Panc1 (cell line): Measurements from ENCODE around the gene SIGLEC5. TPM values are rescaled to one million over a fixed set of nuclear protein-coding genes. Genes with fewer than 3 reads are reported as not detected.
"Not testable (repeated sequence)": the region's sequence is repeated elsewhere in the genome, so short reads cannot be mapped to it uniquely, and the experiment has no call there.

Experiments
- ATAC-seq: fragments of 200-7000 bp; cut with Tn5 transposase; 2 replicates; pipeline ENCODE4 v1.9.1; 2020; ENCODE audit warnings: mild to moderate bottlenecking, moderate library complexity
- Bru-seq: library from RNA; stranded (reverse); fragments of 400-500 nt; gene quantifications from one replicate; lab custom pipeline; 2021; lab: Mats Ljungman, UMichigan
- BruChase-seq, 2 experiments: library from RNA; stranded (reverse); fragments of 400-500 nt; gene quantifications; one replicate each; lab custom pipeline; 2021; lab: Mats Ljungman, UMichigan
- BruUV-seq: library from RNA; stranded (reverse); fragments of 400-500 nt; replicated peaks from 2 replicates; lab custom pipeline; 2021; lab: Mats Ljungman, UMichigan
- CTCF ChIA-PET: fragments of 300-600 bp; sonication (Branson Sonifier 250); formaldehyde crosslinking; loops from one replicate; lab custom pipeline; 2022; ENCODE audit warnings: antibody characterized with exemption; lab: Charles Lee
- POLR2A ChIA-PET: fragments of 300-600 bp; sonication (Branson Sonifier 250); formaldehyde crosslinking; loops from one replicate; lab custom pipeline; 2022; ENCODE audit warnings: antibody characterized with exemption; lab: Charles Lee
- DNase-seq: peaks from one replicate; pipeline ENCODE4 v3.0.0-alpha.2; 2010; ENCODE audit warnings: low read depth, low spot score
- H3K27ac ChIP-seq: 2 replicates; pipeline ENCODE4 v1.5.1; 2011; ENCODE audit warnings: mild to moderate bottlenecking, low read length, inconsistent platforms
- H3K27me3 ChIP-seq: fragments of 200-500 bp; sonication (Bioruptor generic); 2 replicates; pipeline ENCODE4 v1.6.0; 2014; ENCODE audit warnings: low read length, inconsistent platforms; ENCODE audit not compliant: control insufficient read depth, insufficient read depth
- H3K36me3 ChIP-seq: fragments of 200-500 bp; sonication (Bioruptor generic); 2 replicates; pipeline ENCODE4 v1.5.1; 2014; ENCODE audit warnings: inconsistent platforms, mild to moderate bottlenecking, low read length, moderate library complexity; ENCODE audit not compliant: control insufficient read depth, insufficient read depth
- H3K4me1 ChIP-seq: 2 replicates; pipeline ENCODE4 v1.5.1; 2011; ENCODE audit warnings: inconsistent platforms, mild to moderate bottlenecking, low read length, moderate library complexity; ENCODE audit not compliant: control insufficient read depth, insufficient read depth
- H3K4me3 ChIP-seq, 2 experiments: 2 replicates each; pipeline ENCODE4 v1.5.1; 2011 to 2012; ENCODE audit warnings: low read depth in 2 of 2, low read length in 2 of 2, mild to moderate bottlenecking in 2 of 2, inconsistent platforms in 1 of 2, moderate library complexity in 1 of 2
- H3K9me3 ChIP-seq: fragments of 200-500 bp; sonication (Bioruptor generic); 2 replicates; pipeline ENCODE4 v1.5.1; 2014; ENCODE audit warnings: low read depth, mild to moderate bottlenecking, inconsistent platforms, low read length, moderate library complexity; ENCODE audit not compliant: control insufficient read depth, insufficient read depth
- POLR2AphosphoS5 ChIP-seq: IDR thresholded peaks from 2 replicates; pipeline ENCODE4 v1.6.1; 2012; ENCODE audit warnings: mild to moderate bottlenecking, low read depth, low read length, moderate library complexity
- SIN3A ChIP-seq: IDR thresholded peaks from 2 replicates; pipeline ENCODE4 v1.6.1; 2012; ENCODE audit warnings: low read depth, mild to moderate bottlenecking, low read length, moderate library complexity, borderline replicate concordance; ENCODE audit not compliant: insufficient read depth
- TCF7L2 ChIP-seq: IDR thresholded peaks from 2 replicates; pipeline ENCODE4 v1.6.1; 2011; ENCODE audit warnings: mild to moderate bottlenecking, low read depth, low read length, inconsistent platforms
- in situ Hi-C: cut with HindIII; loops from 2 replicates; pipeline ENCODE4 v1.10.0; 2016; ENCODE audit warnings: low sequenced_read_pairs, low pct_unique_long_range_greater_than_20kb
- intact Hi-C: fragments of 100-400 bp; cut with micrococcal nuclease; formaldehyde crosslinking; loops from one replicate; pipeline ENCODE4 v1.10.0; 2022; ENCODE audit not compliant: unreplicated experiment
- long read RNA-seq: library from polyadenylated mRNA; unstranded; transcript quantifications from one replicate; pipeline ENCODE4 v2.0.0, GENCODE V29; 2021; ENCODE audit not compliant: unreplicated experiment
- polyA plus RNA-seq: library from polyadenylated mRNA; unstranded; fragments of >200 nt; gene quantifications from one replicate; pipeline ENCODE4 v1.2.1, GENCODE V29; 2012; ENCODE audit warnings: missing spikeins; ENCODE audit not compliant: insufficient read length
- total RNA-seq: library from RNA; stranded (reverse); gene quantifications from one replicate; pipeline ENCODE4 v1.2.1, GENCODE V29; 2021; ENCODE audit not compliant: unreplicated experiment
- TF ChIP-seq, protein P1 (sequence below), 2 experiments: IDR thresholded peaks; 2 replicates each; pipeline ENCODE4 v1.6.1; 2011 to 2012; ENCODE audit warnings: low read depth in 2 of 2, control low read depth in 1 of 2, low read length in 1 of 2, mild to moderate bottlenecking in 1 of 2, moderate library complexity in 1 of 2; ENCODE audit not compliant: insufficient read depth in 1 of 2
- TF ChIP-seq, protein P2 (sequence below): fragments of 450-650 bp; IDR thresholded peaks from 2 replicates; pipeline ENCODE4 v1.5.1; 2017; ENCODE audit warnings: mild to moderate bottlenecking

The SIGLEC5 gene, protein sequence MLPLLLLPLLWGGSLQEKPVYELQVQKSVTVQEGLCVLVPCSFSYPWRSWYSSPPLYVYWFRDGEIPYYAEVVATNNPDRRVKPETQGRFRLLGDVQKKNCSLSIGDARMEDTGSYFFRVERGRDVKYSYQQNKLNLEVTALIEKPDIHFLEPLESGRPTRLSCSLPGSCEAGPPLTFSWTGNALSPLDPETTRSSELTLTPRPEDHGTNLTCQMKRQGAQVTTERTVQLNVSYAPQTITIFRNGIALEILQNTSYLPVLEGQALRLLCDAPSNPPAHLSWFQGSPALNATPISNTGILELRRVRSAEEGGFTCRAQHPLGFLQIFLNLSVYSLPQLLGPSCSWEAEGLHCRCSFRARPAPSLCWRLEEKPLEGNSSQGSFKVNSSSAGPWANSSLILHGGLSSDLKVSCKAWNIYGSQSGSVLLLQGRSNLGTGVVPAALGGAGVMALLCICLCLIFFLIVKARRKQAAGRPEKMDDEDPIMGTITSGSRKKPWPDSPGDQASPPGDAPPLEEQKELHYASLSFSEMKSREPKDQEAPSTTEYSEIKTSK
- total RNA-seq: not detected
- not detected for polyA plus RNA-seq
- not detected for Bru-seq, nascent RNA
- BruChase-seq, experiment 1, labeled RNA remaining after a 2-hour chase: not detected
- BruChase-seq, experiment 2, labeled RNA remaining after a 6-hour chase: not detected
- long read RNA-seq: 0 reads

DNA sequence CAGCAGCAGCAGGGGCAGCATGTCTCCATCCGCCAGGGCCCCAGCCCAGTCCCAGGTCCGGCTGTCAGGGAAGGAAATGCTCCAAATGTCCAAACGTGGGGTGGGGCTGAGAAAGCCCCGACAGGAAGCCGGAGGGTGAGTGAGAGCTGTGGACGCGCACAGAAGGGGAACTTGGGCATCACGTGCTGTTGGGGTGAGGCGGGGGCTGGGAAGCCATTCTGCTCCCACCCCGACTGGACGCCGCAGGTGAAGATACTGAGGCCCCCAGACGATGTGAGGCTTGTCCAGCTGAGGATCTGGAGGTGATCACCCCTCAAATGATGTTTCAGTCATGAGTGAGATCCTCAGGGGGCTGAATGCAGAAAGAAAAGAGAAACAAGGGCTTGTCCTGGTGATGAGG lies at the start of gene SIGLEC5:
Gene SIGLEC5 (minus strand): TSS at position 87 of the 400 bp plus-strand sequence. CDS start 66 bp downstream, at position 21.
- H3K36me3 ChIP-seq, in situ Hi-C loops, H3K9me3 ChIP-seq, POLR2A ChIA-PET, ATAC-seq, H3K27ac ChIP-seq, DNase-seq, H3K4me1 ChIP-seq, H3K4me3 ChIP-seq, intact Hi-C loops, BruUV-seq, H3K27me3 ChIP-seq, CTCF ChIA-PET: not testable (repeated sequence)

DNA sequence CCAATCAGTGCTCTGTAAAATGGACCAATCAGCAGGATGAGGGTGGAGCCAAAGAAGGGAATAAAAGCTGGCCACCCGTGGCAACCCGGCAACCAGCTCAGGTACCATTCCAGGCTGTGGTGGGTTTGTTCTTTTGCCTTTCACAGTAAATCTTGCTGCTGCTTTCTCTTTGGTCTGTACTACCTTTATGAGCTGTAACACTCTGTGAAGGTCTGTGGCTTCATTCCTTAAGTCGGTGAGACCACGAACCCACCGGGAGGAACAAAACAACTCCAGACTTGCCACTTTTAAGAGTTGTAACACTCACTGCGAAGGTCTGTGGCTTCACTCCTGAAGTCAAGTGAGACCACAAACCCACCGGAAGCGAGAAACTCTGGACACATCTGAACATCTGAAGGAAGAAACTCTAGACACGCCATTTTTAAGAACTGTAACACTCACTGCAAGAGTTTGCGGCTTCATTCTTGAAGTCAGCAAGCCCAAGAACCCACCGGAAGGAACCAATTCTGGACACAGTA lies 46.4 kb upstream of the SIGLEC5 start:
- ChIA-PET POLR2A (no interaction called here), CTCF (interaction anchor here (0.6 kb wide), 1 partner anchor 201 kb away, joined by 8 read pairs; no protein-coding TSS in a partner anchor)
- TF ChIP-seq, protein P1, sequence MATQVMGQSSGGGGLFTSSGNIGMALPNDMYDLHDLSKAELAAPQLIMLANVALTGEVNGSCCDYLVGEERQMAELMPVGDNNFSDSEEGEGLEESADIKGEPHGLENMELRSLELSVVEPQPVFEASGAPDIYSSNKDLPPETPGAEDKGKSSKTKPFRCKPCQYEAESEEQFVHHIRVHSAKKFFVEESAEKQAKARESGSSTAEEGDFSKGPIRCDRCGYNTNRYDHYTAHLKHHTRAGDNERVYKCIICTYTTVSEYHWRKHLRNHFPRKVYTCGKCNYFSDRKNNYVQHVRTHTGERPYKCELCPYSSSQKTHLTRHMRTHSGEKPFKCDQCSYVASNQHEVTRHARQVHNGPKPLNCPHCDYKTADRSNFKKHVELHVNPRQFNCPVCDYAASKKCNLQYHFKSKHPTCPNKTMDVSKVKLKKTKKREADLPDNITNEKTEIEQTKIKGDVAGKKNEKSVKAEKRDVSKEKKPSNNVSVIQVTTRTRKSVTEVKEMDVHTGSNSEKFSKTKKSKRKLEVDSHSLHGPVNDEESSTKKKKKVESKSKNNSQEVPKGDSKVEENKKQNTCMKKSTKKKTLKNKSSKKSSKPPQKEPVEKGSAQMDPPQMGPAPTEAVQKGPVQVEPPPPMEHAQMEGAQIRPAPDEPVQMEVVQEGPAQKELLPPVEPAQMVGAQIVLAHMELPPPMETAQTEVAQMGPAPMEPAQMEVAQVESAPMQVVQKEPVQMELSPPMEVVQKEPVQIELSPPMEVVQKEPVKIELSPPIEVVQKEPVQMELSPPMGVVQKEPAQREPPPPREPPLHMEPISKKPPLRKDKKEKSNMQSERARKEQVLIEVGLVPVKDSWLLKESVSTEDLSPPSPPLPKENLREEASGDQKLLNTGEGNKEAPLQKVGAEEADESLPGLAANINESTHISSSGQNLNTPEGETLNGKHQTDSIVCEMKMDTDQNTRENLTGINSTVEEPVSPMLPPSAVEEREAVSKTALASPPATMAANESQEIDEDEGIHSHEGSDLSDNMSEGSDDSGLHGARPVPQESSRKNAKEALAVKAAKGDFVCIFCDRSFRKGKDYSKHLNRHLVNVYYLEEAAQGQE (IDR thresholded peaks at IDR 0.05; ENCODE audit: insufficient read depth in 1 of 2, low read depth in 2 of 2, low read length in 1 of 2): no peak
- TF ChIP-seq TCF7L2: no peak
- TF ChIP-seq, protein P2, sequence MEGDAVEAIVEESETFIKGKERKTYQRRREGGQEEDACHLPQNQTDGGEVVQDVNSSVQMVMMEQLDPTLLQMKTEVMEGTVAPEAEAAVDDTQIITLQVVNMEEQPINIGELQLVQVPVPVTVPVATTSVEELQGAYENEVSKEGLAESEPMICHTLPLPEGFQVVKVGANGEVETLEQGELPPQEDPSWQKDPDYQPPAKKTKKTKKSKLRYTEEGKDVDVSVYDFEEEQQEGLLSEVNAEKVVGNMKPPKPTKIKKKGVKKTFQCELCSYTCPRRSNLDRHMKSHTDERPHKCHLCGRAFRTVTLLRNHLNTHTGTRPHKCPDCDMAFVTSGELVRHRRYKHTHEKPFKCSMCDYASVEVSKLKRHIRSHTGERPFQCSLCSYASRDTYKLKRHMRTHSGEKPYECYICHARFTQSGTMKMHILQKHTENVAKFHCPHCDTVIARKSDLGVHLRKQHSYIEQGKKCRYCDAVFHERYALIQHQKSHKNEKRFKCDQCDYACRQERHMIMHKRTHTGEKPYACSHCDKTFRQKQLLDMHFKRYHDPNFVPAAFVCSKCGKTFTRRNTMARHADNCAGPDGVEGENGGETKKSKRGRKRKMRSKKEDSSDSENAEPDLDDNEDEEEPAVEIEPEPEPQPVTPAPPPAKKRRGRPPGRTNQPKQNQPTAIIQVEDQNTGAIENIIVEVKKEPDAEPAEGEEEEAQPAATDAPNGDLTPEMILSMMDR: no peak
- TF ChIP-seq POLR2AphosphoS5: no peak
- TF ChIP-seq SIN3A: no peak
- in situ Hi-C loops (no loop called here), intact Hi-C loops (no loop called here)
- Histone ChIP-seq H3K27ac (no peak overlapping the region), H3K4me1 (no peaks in the 10 kb centered on the region), H3K4me3 (no peak overlapping the region), H3K36me3 (no peaks in the 10 kb centered on the region), H3K9me3 (no peaks in the 10 kb centered on the region), H3K27me3 (no peaks in the 10 kb centered on the region)
- DNase-seq: no peak
- no peak for ATAC-seq
- BruUV-seq: no TSS peak
